DND-41 (cell line): ENCODE measurements around the gene FHOD3.

Experiments
- ATAC-seq: fragments of 200-7000 bp; cut with Tn5 transposase; 3 replicates; pipeline ENCODE4 v1.9.1; 2021; ENCODE audit warnings: low read depth; ENCODE audit not compliant: insufficient read depth
- DNase-seq: peaks from one replicate; pipeline ENCODE4 v3.0.0-alpha.2; 2020
- H2AFZ ChIP-seq: 2 replicates; pipeline ENCODE4 v1.6.0; 2012; ENCODE audit warnings: low read depth, low read length
- H3K27ac ChIP-seq: 2 replicates; pipeline ENCODE4 v1.5.1; 2012; ENCODE audit warnings: low read length, inconsistent platforms
- H3K27me3 ChIP-seq: fragments of 200-600 bp; sonication (generic); 2 replicates; pipeline ENCODE4 v1.6.0; 2012; ENCODE audit warnings: low read length, mild to moderate bottlenecking, inconsistent platforms; ENCODE audit not compliant: insufficient read depth, poor library complexity
- H3K36me3 ChIP-seq: 2 replicates; pipeline ENCODE4 v1.5.1; 2012; ENCODE audit warnings: low read length, inconsistent platforms; ENCODE audit not compliant: insufficient read depth
- H3K4me1 ChIP-seq: 2 replicates; pipeline ENCODE4 v1.5.1; 2012; ENCODE audit warnings: mild to moderate bottlenecking, low read length; ENCODE audit not compliant: insufficient read depth
- H3K4me2 ChIP-seq: 2 replicates; pipeline ENCODE4 v1.6.0; 2012; ENCODE audit warnings: mild to moderate bottlenecking, moderate library complexity, low read length, inconsistent platforms; ENCODE audit not compliant: insufficient read depth
- H3K4me3 ChIP-seq, 2 experiments: fragments of 200-600 bp in 1 of 2; shearing (Covaris generic) in 1 of 2; 2 replicates each; pipeline ENCODE4 v1.5.1; 2012 to 2016; ENCODE audit warnings: inconsistent platforms in 2 of 2, low read length in 2 of 2, mild to moderate bottlenecking in 2 of 2, low read depth in 1 of 2, moderate library complexity in 1 of 2
- H3K79me2 ChIP-seq: 2 replicates; pipeline ENCODE4 v1.6.0; 2012; ENCODE audit warnings: low read length, inconsistent platforms; ENCODE audit not compliant: insufficient read depth
- H3K9ac ChIP-seq: 2 replicates; pipeline ENCODE4 v1.6.0; 2012; ENCODE audit warnings: low read depth, mild to moderate bottlenecking, inconsistent platforms, low read length, moderate library complexity
- H3K9me3 ChIP-seq: 2 replicates; pipeline ENCODE4 v1.5.1; 2012; ENCODE audit warnings: low read length, moderate library complexity, mild to moderate bottlenecking, inconsistent platforms; ENCODE audit not compliant: insufficient read depth, severe bottlenecking
- H4K20me1 ChIP-seq: 2 replicates; pipeline ENCODE4 v1.6.0; 2012; ENCODE audit warnings: low read length; ENCODE audit not compliant: insufficient read depth
- EZH2 ChIP-seq: IDR thresholded peaks from 3 replicates; pipeline ENCODE4 v1.6.1; 2012; ENCODE audit warnings: borderline replicate concordance, low read depth, mild to moderate bottlenecking, moderate library complexity, low read length, inconsistent platforms; ENCODE audit not compliant: severe bottlenecking
- TF ChIP-seq, protein P1 (sequence below): IDR thresholded peaks from 2 replicates; pipeline ENCODE4 v1.5.1; 2012; ENCODE audit warnings: borderline replicate concordance, low read length, moderate library complexity, mild to moderate bottlenecking; ENCODE audit not compliant: poor library complexity, severe bottlenecking; ENCODE audit errors: extremely low read depth

The FHOD3 gene

DNA sequence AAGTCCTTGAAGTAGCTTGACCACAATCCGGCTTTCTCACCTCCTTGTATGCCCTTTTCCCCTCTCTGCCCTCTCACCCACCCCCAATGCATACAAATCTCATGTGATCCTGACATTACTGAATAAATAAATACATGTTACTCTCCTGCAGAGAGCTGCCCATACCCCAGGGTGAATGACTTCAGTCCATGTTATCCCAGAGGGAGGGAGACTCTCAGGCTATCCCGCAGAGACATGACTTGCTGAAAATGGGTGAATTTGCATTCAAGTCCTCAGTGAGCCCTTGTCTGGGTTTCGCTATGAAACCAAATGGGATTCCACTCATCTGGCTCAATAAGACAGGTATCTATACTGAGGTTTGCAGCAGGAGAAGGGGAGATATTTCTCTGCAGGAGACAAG is 168.5 kb downstream of the FHOD3 start:
- no peaks in the 10 kb centered on the region for H3K36me3 ChIP-seq
- DNase-seq = no peak
- H4K20me1 ChIP-seq = no peaks in the 10 kb centered on the region
- no peak for TF ChIP-seq EZH2
- TF ChIP-seq, protein P1, sequence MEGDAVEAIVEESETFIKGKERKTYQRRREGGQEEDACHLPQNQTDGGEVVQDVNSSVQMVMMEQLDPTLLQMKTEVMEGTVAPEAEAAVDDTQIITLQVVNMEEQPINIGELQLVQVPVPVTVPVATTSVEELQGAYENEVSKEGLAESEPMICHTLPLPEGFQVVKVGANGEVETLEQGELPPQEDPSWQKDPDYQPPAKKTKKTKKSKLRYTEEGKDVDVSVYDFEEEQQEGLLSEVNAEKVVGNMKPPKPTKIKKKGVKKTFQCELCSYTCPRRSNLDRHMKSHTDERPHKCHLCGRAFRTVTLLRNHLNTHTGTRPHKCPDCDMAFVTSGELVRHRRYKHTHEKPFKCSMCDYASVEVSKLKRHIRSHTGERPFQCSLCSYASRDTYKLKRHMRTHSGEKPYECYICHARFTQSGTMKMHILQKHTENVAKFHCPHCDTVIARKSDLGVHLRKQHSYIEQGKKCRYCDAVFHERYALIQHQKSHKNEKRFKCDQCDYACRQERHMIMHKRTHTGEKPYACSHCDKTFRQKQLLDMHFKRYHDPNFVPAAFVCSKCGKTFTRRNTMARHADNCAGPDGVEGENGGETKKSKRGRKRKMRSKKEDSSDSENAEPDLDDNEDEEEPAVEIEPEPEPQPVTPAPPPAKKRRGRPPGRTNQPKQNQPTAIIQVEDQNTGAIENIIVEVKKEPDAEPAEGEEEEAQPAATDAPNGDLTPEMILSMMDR = no peak
- H2AFZ ChIP-seq = no peak overlapping the region
- no peak overlapping the region for H3K27ac ChIP-seq
- no peak overlapping the region for H3K4me2 ChIP-seq
- no peak overlapping the region for H3K4me3 ChIP-seq
- peaks cover 4% of the 10 kb centered on the region for H3K27me3 ChIP-seq
- no peaks in the 10 kb centered on the region for H3K4me1 ChIP-seq
- H3K79me2 ChIP-seq = no peaks in the 10 kb centered on the region
- no peak overlapping the region for H3K9ac ChIP-seq
- ATAC-seq = no peak
- H3K9me3 ChIP-seq = no peaks in the 10 kb centered on the region

DNA sequence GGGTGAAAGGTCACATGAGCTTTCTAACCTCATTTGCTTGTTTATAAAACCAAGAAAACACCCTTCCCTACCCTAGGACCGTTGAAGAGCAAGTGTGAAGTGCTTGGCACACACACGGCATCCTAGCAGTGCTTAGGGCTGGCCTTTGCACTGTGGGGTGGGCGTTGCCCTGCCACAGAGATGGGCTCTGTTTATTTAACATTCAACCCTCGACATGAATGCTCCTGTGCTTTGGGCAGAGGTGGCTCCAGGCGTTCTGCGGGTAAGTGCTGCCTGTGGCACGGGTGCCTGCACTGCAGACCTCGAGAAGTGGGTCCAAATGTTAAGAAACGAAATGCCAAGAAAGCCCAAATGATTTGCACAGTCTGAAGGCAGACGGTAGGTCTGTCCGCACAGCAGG is 170.1 kb downstream of the FHOD3 start:
- H3K36me3 ChIP-seq = no peaks in the 10 kb centered on the region
- H3K27me3 ChIP-seq = peaks cover 5% of the 10 kb centered on the region
- H3K4me1 ChIP-seq = no peaks in the 10 kb centered on the region
- no peak overlapping the region for H3K27ac ChIP-seq
- H3K79me2 ChIP-seq = no peaks in the 10 kb centered on the region
- ATAC-seq (no peak), DNase-seq (no peak)
- H3K9ac ChIP-seq = no peak overlapping the region
- H3K4me2 ChIP-seq = no peak overlapping the region
- no peaks in the 10 kb centered on the region for H3K9me3 ChIP-seq
- H3K4me3 ChIP-seq = no peak overlapping the region
- TF ChIP-seq, protein P1 = no peak
- no peak for TF ChIP-seq EZH2
- H2AFZ ChIP-seq = no peak overlapping the region
- H4K20me1 ChIP-seq = no peaks in the 10 kb centered on the region

DNA sequence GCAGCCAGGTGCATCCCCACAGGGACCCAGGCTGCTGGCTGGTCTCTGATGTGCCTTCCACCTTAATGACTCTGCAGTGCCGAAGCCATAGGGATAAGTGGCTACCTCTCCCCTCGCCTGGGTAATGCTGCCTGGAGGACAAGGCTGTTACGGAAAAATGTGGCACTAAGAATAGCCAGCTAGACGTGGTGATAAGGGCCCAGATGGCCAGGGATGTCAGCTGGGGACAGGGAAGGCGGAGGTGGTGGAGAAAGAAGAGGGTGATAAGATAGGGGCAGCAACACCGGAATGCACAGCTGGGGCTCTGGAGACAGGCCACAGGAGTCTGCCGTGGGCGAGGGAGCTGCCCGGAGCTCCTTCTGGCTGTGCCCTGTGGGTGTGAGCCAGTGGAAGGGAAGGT is 170.6 kb downstream of the FHOD3 start:
- no peaks in the 10 kb centered on the region for H3K79me2 ChIP-seq
- H3K9me3 ChIP-seq = no peaks in the 10 kb centered on the region
- peaks cover 5% of the 10 kb centered on the region for H3K27me3 ChIP-seq
- H3K36me3 ChIP-seq = no peaks in the 10 kb centered on the region
- H3K4me2 ChIP-seq = no peak overlapping the region
- H3K27ac ChIP-seq = no peak overlapping the region
- TF ChIP-seq, protein P1 = no peak
- TF ChIP-seq EZH2 = no peak
- H4K20me1 ChIP-seq = no peaks in the 10 kb centered on the region
- no peak overlapping the region for H2AFZ ChIP-seq
- H3K4me3 ChIP-seq = no peak overlapping the region
- DNase-seq (no peak), ATAC-seq (no peak)
- H3K4me1 ChIP-seq = no peaks in the 10 kb centered on the region
- no peak overlapping the region for H3K9ac ChIP-seq

DNA sequence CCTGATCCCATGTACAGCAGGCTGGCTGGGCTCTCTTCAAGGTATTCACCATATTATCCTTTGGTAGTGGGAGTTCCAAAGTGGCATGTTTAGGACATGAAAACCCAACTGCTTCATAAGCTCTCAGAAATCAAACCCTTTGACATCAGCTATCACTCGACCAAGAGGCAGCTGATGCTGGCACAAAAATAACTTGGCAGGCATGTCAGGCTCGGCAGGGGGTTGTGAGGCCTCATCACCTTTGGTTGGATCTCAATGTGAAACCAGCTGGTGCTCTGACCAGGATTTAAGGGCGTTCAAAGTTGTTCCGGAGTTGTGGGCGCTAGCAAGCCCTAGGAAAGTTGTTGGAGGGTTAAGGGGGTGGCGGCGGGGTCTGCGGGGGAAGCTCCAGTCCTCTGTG is 171.9 kb downstream of the FHOD3 start:
- peaks cover 5% of the 10 kb centered on the region for H3K27me3 ChIP-seq
- DNase-seq (no peak), ATAC-seq (no peak)
- no peak overlapping the region for H3K4me2 ChIP-seq
- H3K36me3 ChIP-seq = no peaks in the 10 kb centered on the region
- no peaks in the 10 kb centered on the region for H4K20me1 ChIP-seq
- no peak overlapping the region for H3K9ac ChIP-seq
- no peaks in the 10 kb centered on the region for H3K4me1 ChIP-seq
- no peak overlapping the region for H3K4me3 ChIP-seq
- no peaks in the 10 kb centered on the region for H3K79me2 ChIP-seq
- no peak overlapping the region for H3K27ac ChIP-seq
- no peak overlapping the region for H2AFZ ChIP-seq
- H3K9me3 ChIP-seq = no peaks in the 10 kb centered on the region
- TF ChIP-seq EZH2 = no peak
- TF ChIP-seq, protein P1 = no peak
